ENCODE results near the gene VWA8. TPM values are rescaled to one million over a fixed set of nuclear protein-coding genes. Genes with fewer than 3 reads are reported as not detected.

VWA8 gene
- total and polyA plus RNA-seq, 2 experiments from 2014 or later, result 6.3 to 24.6 TPM

DNA sequence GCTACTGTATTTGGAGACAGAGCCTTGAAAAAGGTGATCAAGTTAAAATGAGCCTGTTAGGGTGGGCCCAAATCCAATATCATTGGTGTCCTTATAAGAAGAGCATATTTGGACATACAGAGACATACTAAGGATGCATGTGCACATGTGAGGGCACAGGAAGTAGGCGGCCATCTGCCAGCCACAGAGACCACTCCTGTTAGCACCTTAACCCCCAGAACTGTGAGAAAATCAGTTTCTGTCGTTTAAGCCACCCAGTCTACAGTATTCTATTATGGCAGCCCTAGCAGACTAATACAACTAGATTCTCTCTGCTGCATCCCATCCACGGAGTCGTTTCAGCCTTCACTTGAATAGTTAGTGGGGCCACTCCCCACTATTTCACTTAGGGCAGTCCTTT is 48.1 kb upstream of the VWA8 start:
- DNase-seq (ENCODE audit: low spot score) (no peak), ATAC-seq (no peak)
- Histone ChIP-seq H4K20me1 (replicated peaks; ENCODE audit: insufficient read depth) (no peaks in the 10 kb centered on the region), H3K27me3 (ENCODE audit: insufficient read depth) (no peaks in the 10 kb centered on the region), H3K9me2 (ENCODE audit: insufficient read depth) (no peaks in the 10 kb centered on the region), H3K4me3 (no peak overlapping the region), H3K27ac (ENCODE audit: low read depth) (no peak overlapping the region), H3K4me2 (no peak overlapping the region), H3K36me3 (ENCODE audit: insufficient read depth) (no peaks in the 10 kb centered on the region), H3K4me1 (ENCODE audit: insufficient read depth) (peaks cover 18% of the 10 kb centered on the region), H3F3A (replicated peaks; ENCODE audit: low read depth) (no peaks in the 10 kb centered on the region; the same call in 1 of the 2 replicates), H3K79me2 (replicated peaks; ENCODE audit: insufficient read depth) (no peaks in the 10 kb centered on the region), H2AFZ (no peak overlapping the region)
- Mint-ChIP-seq H3K9me3 (no peaks in the 10 kb centered on the region), H3K36me3 (ENCODE audit: low read depth) (no peaks in the 10 kb centered on the region), H3K4me3 (no peak overlapping the region), H3K27me3 (ENCODE audit: insufficient read depth, low read depth, poor library complexity) (no peaks in the 10 kb centered on the region), H3K4me1 (peaks cover 14% of the 10 kb centered on the region), H3K27ac (no peak overlapping the region; the same call in 1 of the 2 replicates)
- TF ChIP-seq JUNB (IDR thresholded peaks at IDR 0.05; ENCODE audit: unreplicated experiment), result no peak
- TF ChIP-seq CREB1 (CRISPR knock-in tag; IDR thresholded peaks at IDR 0.05; ENCODE audit: low read depth), result no peak
- TF ChIP-seq, protein P1, sequence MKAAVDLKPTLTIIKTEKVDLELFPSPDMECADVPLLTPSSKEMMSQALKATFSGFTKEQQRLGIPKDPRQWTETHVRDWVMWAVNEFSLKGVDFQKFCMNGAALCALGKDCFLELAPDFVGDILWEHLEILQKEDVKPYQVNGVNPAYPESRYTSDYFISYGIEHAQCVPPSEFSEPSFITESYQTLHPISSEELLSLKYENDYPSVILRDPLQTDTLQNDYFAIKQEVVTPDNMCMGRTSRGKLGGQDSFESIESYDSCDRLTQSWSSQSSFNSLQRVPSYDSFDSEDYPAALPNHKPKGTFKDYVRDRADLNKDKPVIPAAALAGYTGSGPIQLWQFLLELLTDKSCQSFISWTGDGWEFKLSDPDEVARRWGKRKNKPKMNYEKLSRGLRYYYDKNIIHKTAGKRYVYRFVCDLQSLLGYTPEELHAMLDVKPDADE (IDR thresholded peaks at IDR 0.05), result no peak
- no peak for TF ChIP-seq STAT1 (IDR thresholded peaks at IDR 0.05; ENCODE audit: unreplicated experiment)
- no peak for TF ChIP-seq ZNF114 (CRISPR knock-in tag; IDR thresholded peaks at IDR 0.05)
- no peak for TF ChIP-seq EZH2phosphoT487 (IDR thresholded peaks at IDR 0.05; ENCODE audit: unreplicated experiment)
- TF ChIP-seq, protein P2, sequence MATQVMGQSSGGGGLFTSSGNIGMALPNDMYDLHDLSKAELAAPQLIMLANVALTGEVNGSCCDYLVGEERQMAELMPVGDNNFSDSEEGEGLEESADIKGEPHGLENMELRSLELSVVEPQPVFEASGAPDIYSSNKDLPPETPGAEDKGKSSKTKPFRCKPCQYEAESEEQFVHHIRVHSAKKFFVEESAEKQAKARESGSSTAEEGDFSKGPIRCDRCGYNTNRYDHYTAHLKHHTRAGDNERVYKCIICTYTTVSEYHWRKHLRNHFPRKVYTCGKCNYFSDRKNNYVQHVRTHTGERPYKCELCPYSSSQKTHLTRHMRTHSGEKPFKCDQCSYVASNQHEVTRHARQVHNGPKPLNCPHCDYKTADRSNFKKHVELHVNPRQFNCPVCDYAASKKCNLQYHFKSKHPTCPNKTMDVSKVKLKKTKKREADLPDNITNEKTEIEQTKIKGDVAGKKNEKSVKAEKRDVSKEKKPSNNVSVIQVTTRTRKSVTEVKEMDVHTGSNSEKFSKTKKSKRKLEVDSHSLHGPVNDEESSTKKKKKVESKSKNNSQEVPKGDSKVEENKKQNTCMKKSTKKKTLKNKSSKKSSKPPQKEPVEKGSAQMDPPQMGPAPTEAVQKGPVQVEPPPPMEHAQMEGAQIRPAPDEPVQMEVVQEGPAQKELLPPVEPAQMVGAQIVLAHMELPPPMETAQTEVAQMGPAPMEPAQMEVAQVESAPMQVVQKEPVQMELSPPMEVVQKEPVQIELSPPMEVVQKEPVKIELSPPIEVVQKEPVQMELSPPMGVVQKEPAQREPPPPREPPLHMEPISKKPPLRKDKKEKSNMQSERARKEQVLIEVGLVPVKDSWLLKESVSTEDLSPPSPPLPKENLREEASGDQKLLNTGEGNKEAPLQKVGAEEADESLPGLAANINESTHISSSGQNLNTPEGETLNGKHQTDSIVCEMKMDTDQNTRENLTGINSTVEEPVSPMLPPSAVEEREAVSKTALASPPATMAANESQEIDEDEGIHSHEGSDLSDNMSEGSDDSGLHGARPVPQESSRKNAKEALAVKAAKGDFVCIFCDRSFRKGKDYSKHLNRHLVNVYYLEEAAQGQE (IDR thresholded peaks at IDR 0.05; ENCODE audit: unreplicated experiment), result no peak
- TF ChIP-seq, protein P3, sequence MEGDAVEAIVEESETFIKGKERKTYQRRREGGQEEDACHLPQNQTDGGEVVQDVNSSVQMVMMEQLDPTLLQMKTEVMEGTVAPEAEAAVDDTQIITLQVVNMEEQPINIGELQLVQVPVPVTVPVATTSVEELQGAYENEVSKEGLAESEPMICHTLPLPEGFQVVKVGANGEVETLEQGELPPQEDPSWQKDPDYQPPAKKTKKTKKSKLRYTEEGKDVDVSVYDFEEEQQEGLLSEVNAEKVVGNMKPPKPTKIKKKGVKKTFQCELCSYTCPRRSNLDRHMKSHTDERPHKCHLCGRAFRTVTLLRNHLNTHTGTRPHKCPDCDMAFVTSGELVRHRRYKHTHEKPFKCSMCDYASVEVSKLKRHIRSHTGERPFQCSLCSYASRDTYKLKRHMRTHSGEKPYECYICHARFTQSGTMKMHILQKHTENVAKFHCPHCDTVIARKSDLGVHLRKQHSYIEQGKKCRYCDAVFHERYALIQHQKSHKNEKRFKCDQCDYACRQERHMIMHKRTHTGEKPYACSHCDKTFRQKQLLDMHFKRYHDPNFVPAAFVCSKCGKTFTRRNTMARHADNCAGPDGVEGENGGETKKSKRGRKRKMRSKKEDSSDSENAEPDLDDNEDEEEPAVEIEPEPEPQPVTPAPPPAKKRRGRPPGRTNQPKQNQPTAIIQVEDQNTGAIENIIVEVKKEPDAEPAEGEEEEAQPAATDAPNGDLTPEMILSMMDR (conservative IDR thresholded peaks at IDR 0.05; ENCODE audit: low read depth in 2 of 2), result no peak
- TF ChIP-seq EZH2 (IDR thresholded peaks at IDR 0.05; ENCODE audit: low read depth, unreplicated experiment), result no peak
- TF ChIP-seq, protein P4, sequence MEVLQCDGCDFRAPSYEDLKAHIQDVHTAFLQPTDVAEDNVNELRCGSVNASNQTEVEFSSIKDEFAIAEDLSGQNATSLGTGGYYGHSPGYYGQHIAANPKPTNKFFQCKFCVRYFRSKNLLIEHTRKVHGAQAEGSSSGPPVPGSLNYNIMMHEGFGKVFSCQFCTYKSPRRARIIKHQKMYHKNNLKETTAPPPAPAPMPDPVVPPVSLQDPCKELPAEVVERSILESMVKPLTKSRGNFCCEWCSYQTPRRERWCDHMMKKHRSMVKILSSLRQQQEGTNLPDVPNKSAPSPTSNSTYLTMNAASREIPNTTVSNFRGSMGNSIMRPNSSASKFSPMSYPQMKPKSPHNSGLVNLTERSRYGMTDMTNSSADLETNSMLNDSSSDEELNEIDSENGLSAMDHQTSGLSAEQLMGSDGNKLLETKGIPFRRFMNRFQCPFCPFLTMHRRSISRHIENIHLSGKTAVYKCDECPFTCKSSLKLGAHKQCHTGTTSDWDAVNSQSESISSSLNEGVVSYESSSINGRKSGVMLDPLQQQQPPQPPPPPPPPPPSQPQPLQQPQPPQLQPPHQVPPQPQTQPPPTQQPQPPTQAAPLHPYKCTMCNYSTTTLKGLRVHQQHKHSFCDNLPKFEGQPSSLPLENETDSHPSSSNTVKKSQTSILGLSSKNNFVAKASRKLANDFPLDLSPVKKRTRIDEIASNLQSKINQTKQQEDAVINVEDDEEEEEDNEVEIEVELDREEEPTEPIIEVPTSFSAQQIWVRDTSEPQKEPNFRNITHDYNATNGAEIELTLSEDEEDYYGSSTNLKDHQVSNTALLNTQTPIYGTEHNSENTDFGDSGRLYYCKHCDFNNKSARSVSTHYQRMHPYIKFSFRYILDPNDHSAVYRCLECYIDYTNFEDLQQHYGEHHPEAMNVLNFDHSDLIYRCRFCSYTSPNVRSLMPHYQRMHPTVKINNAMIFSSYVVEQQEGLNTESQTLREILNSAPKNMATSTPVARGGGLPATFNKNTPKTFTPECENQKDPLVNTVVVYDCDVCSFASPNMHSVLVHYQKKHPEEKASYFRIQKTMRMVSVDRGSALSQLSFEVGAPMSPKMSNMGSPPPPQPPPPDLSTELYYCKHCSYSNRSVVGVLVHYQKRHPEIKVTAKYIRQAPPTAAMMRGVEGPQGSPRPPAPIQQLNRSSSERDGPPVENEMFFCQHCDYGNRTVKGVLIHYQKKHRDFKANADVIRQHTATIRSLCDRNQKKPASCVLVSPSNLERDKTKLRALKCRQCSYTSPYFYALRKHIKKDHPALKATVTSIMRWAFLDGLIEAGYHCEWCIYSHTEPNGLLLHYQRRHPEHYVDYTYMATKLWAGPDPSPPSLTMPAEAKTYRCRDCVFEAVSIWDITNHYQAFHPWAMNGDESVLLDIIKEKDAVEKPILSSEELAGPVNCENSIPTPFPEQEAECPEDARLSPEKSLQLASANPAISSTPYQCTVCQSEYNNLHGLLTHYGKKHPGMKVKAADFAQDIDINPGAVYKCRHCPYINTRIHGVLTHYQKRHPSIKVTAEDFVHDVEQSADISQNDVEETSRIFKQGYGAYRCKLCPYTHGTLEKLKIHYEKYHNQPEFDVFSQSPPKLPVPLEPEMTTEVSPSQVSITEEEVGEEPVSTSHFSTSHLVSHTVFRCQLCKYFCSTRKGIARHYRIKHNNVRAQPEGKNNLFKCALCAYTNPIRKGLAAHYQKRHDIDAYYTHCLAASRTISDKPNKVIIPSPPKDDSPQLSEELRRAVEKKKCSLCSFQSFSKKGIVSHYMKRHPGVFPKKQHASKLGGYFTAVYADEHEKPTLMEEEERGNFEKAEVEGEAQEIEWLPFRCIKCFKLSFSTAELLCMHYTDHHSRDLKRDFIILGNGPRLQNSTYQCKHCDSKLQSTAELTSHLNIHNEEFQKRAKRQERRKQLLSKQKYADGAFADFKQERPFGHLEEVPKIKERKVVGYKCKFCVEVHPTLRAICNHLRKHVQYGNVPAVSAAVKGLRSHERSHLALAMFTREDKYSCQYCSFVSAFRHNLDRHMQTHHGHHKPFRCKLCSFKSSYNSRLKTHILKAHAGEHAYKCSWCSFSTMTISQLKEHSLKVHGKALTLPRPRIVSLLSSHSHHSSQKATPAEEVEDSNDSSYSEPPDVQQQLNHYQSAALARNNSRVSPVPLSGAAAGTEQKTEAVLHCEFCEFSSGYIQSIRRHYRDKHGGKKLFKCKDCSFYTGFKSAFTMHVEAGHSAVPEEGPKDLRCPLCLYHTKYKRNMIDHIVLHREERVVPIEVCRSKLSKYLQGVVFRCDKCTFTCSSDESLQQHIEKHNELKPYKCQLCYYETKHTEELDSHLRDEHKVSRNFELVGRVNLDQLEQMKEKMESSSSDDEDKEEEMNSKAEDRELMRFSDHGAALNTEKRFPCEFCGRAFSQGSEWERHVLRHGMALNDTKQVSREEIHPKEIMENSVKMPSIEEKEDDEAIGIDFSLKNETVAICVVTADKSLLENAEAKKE (CRISPR knock-in tag; IDR thresholded peaks at IDR 0.05), result no peak
- TF ChIP-seq ZNF331 (CRISPR knock-in tag; IDR thresholded peaks at IDR 0.05; ENCODE audit: low read depth), result no peak
- no peak for TF ChIP-seq POLR2AphosphoS5 (IDR thresholded peaks at IDR 0.05; ENCODE audit: low read depth)

Data from GM23338 (cell line).